GM12878 (cell line): ENCODE data around the gene COL25A1. TPM values are rescaled to one million over a fixed set of nuclear protein-coding genes. Genes with fewer than 3 reads are reported as not detected.

Experiments
- ATAC-seq: fragments of 200-7000 bp; cut with Tn5 transposase; 3 replicates; pipeline ENCODE4 v1.9.1; 2020; ENCODE audit warnings: mild to moderate bottlenecking, moderate library complexity
- BruUV-seq: library from RNA; stranded (reverse); fragments of 400-500 nt; replicated peaks from 2 replicates; lab custom pipeline; 2021; lab: Mats Ljungman, UMichigan
- CTCF ChIA-PET: fragments of 300-600 bp; sonication (Branson Sonifier 250); formaldehyde crosslinking; extraction: SDS; loops from one replicate; lab custom pipeline; 2021; ENCODE audit warnings: inconsistent platforms; lab: Yijun Ruan, JAX
- POLR2A ChIA-PET: fragments of 350-600 bp; formaldehyde crosslinking; extraction: SDS; loops from one replicate; lab custom pipeline; 2021; ENCODE audit warnings: inconsistent platforms; lab: Charles Lee
- RAD21 ChIA-PET: fragments of 300-600 bp; sonication (Branson Sonifier 250); formaldehyde crosslinking; loops from one replicate; lab custom pipeline; 2023; ENCODE audit warnings: antibody characterized with exemption; ENCODE audit not compliant: unreplicated experiment; lab: Charles Lee
- SMC1A ChIA-PET: fragments of 300-600 bp; sonication (Branson Sonifier 250); formaldehyde crosslinking; loops from one replicate; lab custom pipeline; 2023; ENCODE audit not compliant: unreplicated experiment, uncharacterized antibody; lab: Charles Lee
- DNase-seq: peaks from one replicate; pipeline ENCODE4 v3.0.0-alpha.2; 2011; ENCODE audit warnings: low read depth, low spot score
- FAIRE-seq: peaks from 3 replicates; lab custom pipeline; 2011; peaks lifted over from hg19 to GRCh38; lab: Jason Lieb, UNC
- H2AFZ ChIP-seq: 2 replicates; pipeline ENCODE4 v1.6.0; 2011; ENCODE audit warnings: low read depth, low read length, control low read depth; ENCODE audit not compliant: control insufficient read depth
- H3K27ac ChIP-seq: 2 replicates; pipeline ENCODE4 v1.5.1; 2011; ENCODE audit warnings: control low read depth; ENCODE audit not compliant: control insufficient read depth, insufficient read depth
- H3K27me3 ChIP-seq, 2 experiments: replicated peaks in 1 of 2; 2 replicates each; pipeline versions ENCODE4 v1.6.0 to v1.6.1; 2011; ENCODE audit warnings: low read length in 1 of 2; ENCODE audit not compliant: control insufficient read depth in 2 of 2, insufficient read depth in 2 of 2
- H3K36me3 ChIP-seq, 2 experiments: 2 replicates each; pipeline ENCODE4 v1.5.1; 2011; ENCODE audit warnings: low read length in 1 of 2; ENCODE audit not compliant: control insufficient read depth in 2 of 2, insufficient read depth in 2 of 2
- H3K4me1 ChIP-seq: 2 replicates; pipeline ENCODE4 v1.6.1; 2011; ENCODE audit warnings: mild to moderate bottlenecking, low read length, moderate library complexity, mixed read lengths; ENCODE audit not compliant: control insufficient read depth, insufficient read depth
- H3K4me2 ChIP-seq: 2 replicates; pipeline ENCODE4 v1.6.0; 2011; ENCODE audit warnings: control low read depth; ENCODE audit not compliant: control insufficient read depth, insufficient read depth
- H3K4me3 ChIP-seq: fragments of 200-600 bp; sonication (generic); 2 replicates; pipeline ENCODE4 v1.5.1; 2016
- H3K79me2 ChIP-seq: 2 replicates; pipeline ENCODE4 v1.6.0; 2011; ENCODE audit warnings: low read length; ENCODE audit not compliant: control insufficient read depth, insufficient read depth
- H3K9ac ChIP-seq: 2 replicates; pipeline ENCODE4 v1.8.0; 2011; ENCODE audit warnings: low read length, control low read depth, mixed read lengths; ENCODE audit not compliant: control insufficient read depth, insufficient read depth
- H3K9me3 ChIP-seq: replicated peaks from 3 replicates; pipeline ENCODE4 v1.5.1; 2011; ENCODE audit warnings: mild to moderate bottlenecking, low read length; ENCODE audit not compliant: control insufficient read depth, insufficient read depth
- H4K20me1 ChIP-seq: 2 replicates; pipeline ENCODE4 v1.6.0; 2011; ENCODE audit not compliant: control insufficient read depth, insufficient read depth
- EED ChIP-seq: sonication (generic); IDR thresholded peaks from 2 replicates; pipeline ENCODE4 v1.6.1; 2016; ENCODE audit warnings: antibody characterized with exemption, low read depth
- ETV6 ChIP-seq, 2 experiments: fragments of 450-650 bp in 1 of 2; IDR thresholded peaks in 1 of 2; conservative IDR thresholded peaks in 1 of 2; 2 replicates each; pipeline ENCODE4 v1.6.1; 2014; ENCODE audit warnings: antibody characterized with exemption in 1 of 2, borderline replicate concordance in 1 of 2, low read depth in 1 of 2, mild to moderate bottlenecking in 1 of 2, moderate library complexity in 1 of 2
- FOS ChIP-seq: IDR thresholded peaks from 3 replicates; pipeline ENCODE4 v1.6.1; 2011; ENCODE audit warnings: borderline replicate concordance; ENCODE audit not compliant: insufficient read length; ENCODE audit errors: extremely low read depth
- GABPA ChIP-seq: IDR thresholded peaks from 2 replicates; pipeline ENCODE4 v1.6.1; 2014; ENCODE audit warnings: antibody characterized with exemption, low read depth, mild to moderate bottlenecking, inconsistent platforms
- IRF4 ChIP-seq: IDR thresholded peaks from 2 replicates; pipeline ENCODE4 v1.6.1; 2011; ENCODE audit warnings: low read depth, low read length
- MEF2B ChIP-seq: fragments of 450-650 bp; IDR thresholded peaks from 2 replicates; pipeline ENCODE4 v1.6.1; 2018; ENCODE audit warnings: mild to moderate bottlenecking, moderate library complexity; ENCODE audit not compliant: partially characterized antibody, poor library complexity, severe bottlenecking
- MYB ChIP-seq: fragments of 150-350 bp; IDR thresholded peaks from 2 replicates; pipeline ENCODE4 v1.6.1; 2014; ENCODE audit warnings: mild to moderate bottlenecking, low read depth, low read length, borderline replicate concordance
- POLR2AphosphoS2 ChIP-seq: IDR thresholded peaks from 2 replicates; pipeline ENCODE4 v1.6.1; 2011; ENCODE audit warnings: low read depth, mild to moderate bottlenecking, low read length, improper control_type of control experiment, moderate library complexity
- SIX5 ChIP-seq: IDR thresholded peaks from 2 replicates; pipeline ENCODE4 v1.6.1; 2011; ENCODE audit warnings: mild to moderate bottlenecking, low read depth, low read length, moderate library complexity; ENCODE audit not compliant: severe bottlenecking
- SREBF1 ChIP-seq: IDR thresholded peaks from 2 replicates; pipeline ENCODE4 v1.6.1; 2012; ENCODE audit warnings: mild to moderate bottlenecking, low read length
- YY1 ChIP-seq: IDR thresholded peaks from 2 replicates; pipeline ENCODE4 v1.6.1; 2011; ENCODE audit warnings: low read depth, mild to moderate bottlenecking, low read length
- ZNF274 ChIP-seq: IDR thresholded peaks from one replicate; pipeline ENCODE4 v1.8.0; 2011; ENCODE audit not compliant: insufficient read length, insufficient read depth
- WGBS: methylation state at CpG from one replicate; pipeline ENCODE4 v1.1.6; 2016; ENCODE audit warnings: low lambda C conversion rate; ENCODE audit not compliant: insufficient replicate concordance, insufficient coverage; ENCODE audit errors: missing lambda C conversion rate; 5-methylcytosine and 5-hydroxymethylcytosine counted together
- in situ Hi-C: fragments of 300-500 bp; cut with MboI; formaldehyde crosslinking; loops from 9 replicates; pipeline ENCODE4 v1.14.3; 2018; ENCODE audit warnings: mixed read lengths
- intact Hi-C: fragments of 100-400 bp; cut with micrococcal nuclease; formaldehyde crosslinking; loops from one replicate; pipeline ENCODE4 v1.14.2; 2022; ENCODE audit not compliant: unreplicated experiment
- polyA plus RNA-seq, 11 experiments: library from polyadenylated mRNA; depleted of rRNA in 4 of 11; unstranded in 6 of 11; stranded (reverse) in 5 of 11; fragments of >200 nt; fragmentation: Nextera tagmentation in 4 of 11; fragmentation: Illumina TruSeq in 1 of 11; extraction: Ambion mirVana in 4 of 11; extraction: Trizol in 1 of 11; gene quantifications; 1 replicate in 1 of 11; 2 replicates in 10 of 11; pipeline versions ENCODE4 v1.2.1 to v1.2.3, GENCODE V29; 2011 to 2016; ENCODE audit warnings: inconsistent platforms in 2 of 11, missing spikeins in 2 of 11, low read depth in 1 of 11
- total RNA-seq, 4 experiments: library from RNA; depleted of rRNA in 3 of 4; stranded (reverse); fragments of >200 nt in 3 of 4; fragmentation: Illumina TruSeq in 1 of 4; extraction: Trizol in 1 of 4; gene quantifications; 2 replicates each; pipeline versions ENCODE4 v1.2.1 to v1.2.3, GENCODE V29; 2013 to 2021
- TF ChIP-seq, protein P1 (sequence below): fragments of 450-650 bp; IDR thresholded peaks from 2 replicates; pipeline ENCODE4 v1.6.1; 2017; ENCODE audit warnings: antibody characterized with exemption, mild to moderate bottlenecking, moderate library complexity

COL25A1 gene
- total and polyA plus RNA-seq, 10 of the 15 experiments (the other 5 are each of a cell fraction or from before 2014, with no cell fraction given): 0.01 to 0.26 (median 0.12) TPM; not detected in 6

DNA sequence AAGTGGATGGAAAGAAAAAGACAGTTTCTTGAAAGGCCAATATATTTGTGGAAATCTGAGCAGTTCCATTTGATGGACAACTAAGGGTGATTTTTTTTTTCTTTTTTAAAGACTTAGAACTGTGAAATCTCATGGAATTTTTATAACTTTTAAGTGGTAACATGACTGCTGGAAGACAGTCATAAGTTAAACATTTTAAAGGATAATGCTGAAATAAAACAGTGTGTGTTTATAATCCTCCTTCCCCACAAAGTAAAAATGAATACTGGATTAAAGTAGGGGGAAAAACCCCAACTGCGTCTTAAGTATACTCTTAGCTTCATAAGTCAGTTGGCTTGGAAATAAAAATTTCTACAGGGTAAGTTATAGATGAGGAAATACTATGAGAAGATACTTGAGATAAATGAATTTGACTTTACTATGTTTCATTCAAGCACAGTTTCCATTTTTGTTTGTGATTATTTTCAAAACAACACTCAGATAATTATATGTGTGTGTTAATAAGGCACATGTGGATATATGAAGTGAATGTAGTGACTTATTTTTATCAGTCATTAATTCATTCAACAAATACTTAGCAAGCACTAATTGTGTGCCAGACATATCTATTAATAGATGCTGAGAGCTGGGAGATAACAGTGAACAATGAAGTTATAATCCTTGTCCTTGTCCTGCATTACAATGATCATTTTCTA, 410.4 kb downstream of the COL25A1 start:
- 0% methylated on average over 1 of the region's 1 CpG for WGBS
- Histone ChIP-seq H4K20me1 (no peaks in the 10 kb centered on the region), H3K79me2 (no peaks in the 10 kb centered on the region), H3K36me3 (no peaks in the 10 kb centered on the region), H3K4me3 (no peak overlapping the region), H3K27ac (no peak overlapping the region), H3K9me3 (no peaks in the 10 kb centered on the region), H3K4me2 (no peak overlapping the region), H3K27me3 (0 out of 4 replicates have a peak, but pooled peaks cover 0 to 2% of the 10 kb centered on the region in 2 experiments), H2AFZ (no peak overlapping the region), H3K9ac (no peak overlapping the region), H3K4me1 (no peaks in the 10 kb centered on the region)
- ChIA-PET SMC1A (interaction anchor here (0.5 to 1.7 kb wide), 2 partner anchors 15 to 402 kb away, joined by 3 to 4 read pairs; no protein-coding TSS in a partner anchor), POLR2A (no interaction called here), RAD21 (no interaction called here), CTCF (no interaction called here)
- ATAC-seq (no peak), FAIRE-seq (no peak), DNase-seq (no peak)
- in situ Hi-C loops: no loop called here
- BruUV-seq: no TSS peak
- no peak for TF ChIP-seq SREBF1
- no peak for TF ChIP-seq YY1
- no peak for TF ChIP-seq MYB
- no peak for TF ChIP-seq MEF2B
- no peak for TF ChIP-seq FOS
- TF ChIP-seq, protein P1, sequence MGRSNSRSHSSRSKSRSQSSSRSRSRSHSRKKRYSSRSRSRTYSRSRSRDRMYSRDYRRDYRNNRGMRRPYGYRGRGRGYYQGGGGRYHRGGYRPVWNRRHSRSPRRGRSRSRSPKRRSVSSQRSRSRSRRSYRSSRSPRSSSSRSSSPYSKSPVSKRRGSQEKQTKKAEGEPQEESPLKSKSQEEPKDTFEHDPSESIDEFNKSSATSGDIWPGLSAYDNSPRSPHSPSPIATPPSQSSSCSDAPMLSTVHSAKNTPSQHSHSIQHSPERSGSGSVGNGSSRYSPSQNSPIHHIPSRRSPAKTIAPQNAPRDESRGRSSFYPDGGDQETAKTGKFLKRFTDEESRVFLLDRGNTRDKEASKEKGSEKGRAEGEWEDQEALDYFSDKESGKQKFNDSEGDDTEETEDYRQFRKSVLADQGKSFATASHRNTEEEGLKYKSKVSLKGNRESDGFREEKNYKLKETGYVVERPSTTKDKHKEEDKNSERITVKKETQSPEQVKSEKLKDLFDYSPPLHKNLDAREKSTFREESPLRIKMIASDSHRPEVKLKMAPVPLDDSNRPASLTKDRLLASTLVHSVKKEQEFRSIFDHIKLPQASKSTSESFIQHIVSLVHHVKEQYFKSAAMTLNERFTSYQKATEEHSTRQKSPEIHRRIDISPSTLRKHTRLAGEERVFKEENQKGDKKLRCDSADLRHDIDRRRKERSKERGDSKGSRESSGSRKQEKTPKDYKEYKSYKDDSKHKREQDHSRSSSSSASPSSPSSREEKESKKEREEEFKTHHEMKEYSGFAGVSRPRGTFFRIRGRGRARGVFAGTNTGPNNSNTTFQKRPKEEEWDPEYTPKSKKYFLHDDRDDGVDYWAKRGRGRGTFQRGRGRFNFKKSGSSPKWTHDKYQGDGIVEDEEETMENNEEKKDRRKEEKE: no peak
- TF ChIP-seq SIX5: no peak
- no peak for TF ChIP-seq ZNF274
- TF ChIP-seq EED: no peak
- TF ChIP-seq ETV6 (conservative IDR thresholded peaks at IDR 0.05 in 1 of 2, IDR thresholded peaks at IDR 0.05 in 1 of 2; ENCODE audit: borderline replicate concordance in 1 of 2, low read depth in 1 of 2): no peak
- no peak for TF ChIP-seq GABPA
- TF ChIP-seq IRF4: no peak
- no peak for TF ChIP-seq POLR2AphosphoS2
- intact Hi-C loops: no loop called here
